Stimulated activated naive B cell treated with anti-CD40 and anti-IgM and Interleukin-4, amounts not matched to agents 10 μg/mL and 1 μg/mL and 100 μg/mL, for 72 hours (primary cell): ENCODE data around the gene PUM1.

Experiments used
- ATAC-seq, 2 donors: fragments of 150-1000 bp; cut with Tn5 transposase; replicated peaks; 2 replicates each; pipeline ENCODE4 v1.10.0; 2021; ENCODE audit warnings: moderate library complexity in 1 of 2
- DNase-seq: peaks from one replicate; pipeline ENCODE4 v3.0.0; 2021
- H3K27ac Mint-ChIP-seq: one replicate; pipeline ENCODE4 v1.8.0; 2022; ENCODE audit warnings: mild to moderate bottlenecking, mixed read lengths
- H3K27me3 Mint-ChIP-seq, 2 donors: one replicate each; pipeline ENCODE4 v1.8.0; 2022; ENCODE audit warnings: mixed read lengths in 2 of 2
- H3K36me3 Mint-ChIP-seq, 2 donors: one replicate each; pipeline ENCODE4 v1.8.0; 2022; ENCODE audit warnings: mixed read lengths in 2 of 2, mild to moderate bottlenecking in 1 of 2
- H3K4me1 Mint-ChIP-seq, 2 donors: one replicate each; pipeline ENCODE4 v1.8.0; 2022; ENCODE audit warnings: mixed read lengths in 2 of 2, mild to moderate bottlenecking in 1 of 2
- H3K4me3 Mint-ChIP-seq, 2 donors: one replicate each; pipeline ENCODE4 v1.8.0; 2022; ENCODE audit warnings: mild to moderate bottlenecking in 2 of 2, mixed read lengths in 2 of 2, moderate library complexity in 1 of 2
- H3K9me3 Mint-ChIP-seq, 2 donors: one replicate each; pipeline ENCODE4 v1.8.0; 2022; ENCODE audit warnings: mixed read lengths in 2 of 2, mild to moderate bottlenecking in 1 of 2

The PUM1 gene

DNA sequence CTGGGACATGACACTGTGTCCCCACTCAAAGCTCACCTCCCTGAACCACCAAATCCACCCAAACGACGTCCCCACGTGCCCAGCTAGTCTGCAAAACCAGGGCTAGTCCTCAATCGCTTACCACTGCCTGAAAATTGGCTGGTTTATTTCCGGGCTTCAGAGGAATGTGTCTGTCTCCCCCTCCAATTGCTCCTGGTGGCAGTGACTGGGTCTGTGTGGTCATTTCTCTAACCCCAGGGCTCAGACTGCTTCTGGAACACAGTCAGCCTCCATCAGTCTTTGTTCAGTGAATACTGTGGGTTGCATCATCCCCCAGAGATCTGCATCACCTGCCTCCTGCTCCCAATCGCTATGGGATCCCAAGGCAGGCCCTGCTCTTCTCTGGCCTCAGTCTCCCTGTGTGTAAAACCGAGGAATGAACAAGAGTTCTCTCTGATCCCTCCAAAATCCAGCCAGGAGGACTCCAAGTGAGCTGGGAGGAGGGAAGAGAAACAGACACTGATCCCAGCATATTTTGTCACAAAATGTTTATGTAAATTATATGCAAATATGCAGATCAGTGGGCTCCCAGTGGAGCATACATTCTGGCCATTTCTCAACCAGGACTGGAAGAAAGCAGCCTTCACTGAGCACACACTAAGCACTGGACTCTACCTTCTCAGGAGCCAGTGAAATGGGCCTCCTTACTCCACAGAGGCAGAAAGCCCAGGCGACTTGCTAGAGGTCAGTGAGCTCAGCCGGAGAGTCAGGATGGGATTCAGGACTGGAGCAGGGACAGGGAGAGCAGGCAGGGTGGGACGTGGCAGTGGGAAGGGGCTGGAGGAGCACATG, 177.8 kb downstream of the PUM1 start:
- peaks cover 10 to 16% of the 10 kb centered on the region in 2 donors for H3K4me1 Mint-ChIP-seq
- H3K27me3 Mint-ChIP-seq: peaks cover 58 to 67% of the 10 kb centered on the region in 2 donors
- ATAC-seq (no peak), DNase-seq (no peak)
- H3K27ac Mint-ChIP-seq: no peak overlapping the region
- H3K4me3 Mint-ChIP-seq: no peak overlapping the region
- no peaks in the 10 kb centered on the region for H3K9me3 Mint-ChIP-seq
- H3K36me3 Mint-ChIP-seq: no peaks in the 10 kb centered on the region

- Mint-ChIP-seq H3K27me3 (peaks cover 59 to 71% of the 10 kb centered on the region in 2 donors), H3K36me3 (no peaks in the 10 kb centered on the region), H3K4me3 (no peak overlapping the region), H3K4me1 (peaks cover 10 to 18% of the 10 kb centered on the region in 2 donors), H3K27ac (no peak overlapping the region), H3K9me3 (no peaks in the 10 kb centered on the region)
- DNase-seq (no peak), ATAC-seq (no peak)
Measured at GRCh38 chr1:30886710-30887428, 178.6 kb downstream of the PUM1 start.

GRCh38 chr1:30885570-30886522, 179.7 kb downstream of the PUM1 start:
- Mint-ChIP-seq H3K27ac (no peak overlapping the region), H3K27me3 (peaks cover 58 to 63% of the 10 kb centered on the region in 2 donors), H3K36me3 (no peaks in the 10 kb centered on the region), H3K4me3 (no peak overlapping the region), H3K4me1 (peaks cover 14 to 19% of the 10 kb centered on the region in 2 donors), H3K9me3 (no peaks in the 10 kb centered on the region)
- DNase-seq (no peak), ATAC-seq (no peak)

DNA sequence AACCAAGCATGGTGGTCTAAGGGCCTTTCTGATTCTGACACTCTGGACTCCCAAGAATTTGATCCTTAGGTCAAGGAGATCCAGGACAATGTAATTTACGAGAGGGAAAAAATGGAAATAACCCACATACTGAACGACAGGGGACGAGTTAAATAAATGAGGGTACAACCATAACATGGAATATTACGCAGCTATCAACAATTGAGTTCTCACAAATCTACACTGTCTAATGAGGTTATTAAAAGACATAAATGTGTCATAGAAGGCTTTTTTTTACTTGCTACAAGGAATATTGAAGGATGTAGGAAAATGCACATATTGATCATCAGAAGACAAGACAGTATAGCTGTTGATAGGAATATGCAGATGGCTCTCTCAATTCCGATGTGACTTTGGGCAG, 180.8 kb downstream of the PUM1 start:
- H3K9me3 Mint-ChIP-seq: no peaks in the 10 kb centered on the region
- H3K4me3 Mint-ChIP-seq: no peak overlapping the region
- H3K27ac Mint-ChIP-seq: no peak overlapping the region
- ATAC-seq: no peak
- peaks cover 15 to 20% of the 10 kb centered on the region in 2 donors for H3K4me1 Mint-ChIP-seq
- H3K27me3 Mint-ChIP-seq: peaks cover 56 to 71% of the 10 kb centered on the region in 2 donors
- no peaks in the 10 kb centered on the region for H3K36me3 Mint-ChIP-seq
- no peak for DNase-seq

DNA sequence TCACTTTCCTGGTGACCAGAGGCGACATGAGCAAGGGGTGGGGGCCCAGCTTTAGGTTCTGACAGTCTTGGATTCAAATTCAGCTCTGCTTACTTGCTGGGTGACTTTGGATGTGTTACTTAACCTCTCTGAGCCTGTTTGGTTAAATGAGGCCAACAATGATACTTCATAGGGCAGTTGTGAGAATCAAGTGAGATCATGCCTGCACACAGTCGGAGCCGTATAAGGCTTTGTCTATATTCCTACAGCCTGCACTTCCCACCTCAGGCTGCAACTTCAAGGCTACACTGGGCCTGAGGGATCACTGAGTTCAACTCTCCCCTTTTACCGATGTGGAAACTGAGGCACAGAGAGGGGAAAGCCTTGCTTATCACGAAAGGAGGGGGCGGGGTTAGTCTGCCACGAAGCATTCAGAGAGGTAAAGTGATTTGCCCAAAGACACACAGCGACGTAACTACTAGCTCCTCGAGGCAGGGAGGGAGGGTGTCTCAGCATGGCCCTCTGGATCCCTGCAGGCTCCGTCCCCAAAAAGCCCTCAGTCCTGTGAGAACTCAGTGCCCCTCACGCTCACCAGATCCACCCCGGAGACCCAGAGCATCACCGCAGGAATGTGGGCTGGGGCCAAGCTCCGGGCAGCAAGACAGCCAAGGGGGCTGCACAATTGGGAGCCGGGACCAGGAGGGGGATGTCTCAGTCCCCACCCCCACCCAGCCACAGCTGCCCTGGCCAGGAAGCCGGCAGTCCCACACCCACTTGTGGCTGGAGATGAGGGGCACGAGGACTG, 181.9 kb downstream of the PUM1 start:
- Mint-ChIP-seq H3K4me1 (peaks cover 14 to 18% of the 10 kb centered on the region in 2 donors), H3K36me3 (no peaks in the 10 kb centered on the region), H3K27ac (no peak overlapping the region), H3K27me3 (peaks cover 60 to 73% of the 10 kb centered on the region in 2 donors), H3K4me3 (no peak overlapping the region), H3K9me3 (no peaks in the 10 kb centered on the region)
- ATAC-seq (no peak), DNase-seq (no peak)

DNA sequence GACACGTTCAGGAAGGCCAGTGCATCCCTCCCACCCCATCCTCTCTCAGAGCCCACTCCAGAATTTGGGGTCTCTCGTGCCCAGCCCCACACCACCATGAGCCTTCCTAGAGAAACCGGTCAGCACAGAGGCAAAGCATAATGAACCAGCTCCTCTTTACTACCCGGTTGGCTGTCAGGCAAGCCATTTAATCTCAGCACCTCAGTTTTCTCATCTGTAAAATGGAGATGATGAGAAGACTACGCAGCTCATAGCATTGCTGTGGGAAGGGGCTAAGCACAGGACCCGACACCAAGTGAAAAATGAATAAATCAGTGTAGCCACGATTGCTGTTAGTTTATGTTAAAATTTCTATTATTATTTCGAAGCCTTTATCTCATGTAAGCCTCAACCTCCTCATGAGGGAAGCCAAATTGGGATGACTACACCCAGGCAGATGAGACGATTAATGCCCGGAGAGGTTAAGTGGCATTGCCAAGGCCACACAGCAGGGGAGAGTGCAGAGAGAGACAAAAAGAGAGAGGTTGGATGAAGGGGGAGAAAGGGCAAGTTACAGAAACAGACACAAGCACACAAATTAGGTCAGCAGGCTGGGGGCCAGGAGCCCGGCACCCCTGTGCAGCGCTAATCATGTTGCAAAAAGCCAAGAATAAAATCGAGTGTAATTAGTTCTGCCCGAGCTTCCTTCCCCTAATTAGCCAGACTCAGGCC, 182.7 kb downstream of the PUM1 start:
- H3K4me1 Mint-ChIP-seq: peaks cover 12 to 15% of the 10 kb centered on the region in 2 donors
- no peak overlapping the region for H3K4me3 Mint-ChIP-seq
- no peaks in the 10 kb centered on the region for H3K36me3 Mint-ChIP-seq
- H3K27ac Mint-ChIP-seq: no peak overlapping the region
- peaks cover 65 to 73% of the 10 kb centered on the region in 2 donors for H3K27me3 Mint-ChIP-seq
- H3K9me3 Mint-ChIP-seq: no peaks in the 10 kb centered on the region
- DNase-seq: no peak
- ATAC-seq: no peak
